HEK293 (cell line): ENCODE results near the gene DNM1L.

ENCODE experiments used
- CTCF ChIA-PET: fragments of 350-600 bp; formaldehyde crosslinking; extraction: SDS; loops from one replicate; lab custom pipeline; 2021; ENCODE audit warnings: antibody characterized with exemption; lab: Yijun Ruan, JAX
- POLR2A ChIA-PET: fragments of 300-600 bp; formaldehyde crosslinking; extraction: SDS; loops from one replicate; lab custom pipeline; 2020; ENCODE audit warnings: antibody characterized with exemption, inconsistent platforms; lab: Yijun Ruan, JAX
- H3K27ac ChIP-seq: fragments of 200-500 bp; sonication (Bioruptor generic); 2 replicates; pipeline ENCODE4 v1.5.1; 2014; ENCODE audit warnings: low read depth, low read length, control low read depth, inconsistent platforms; ENCODE audit errors: extremely low read depth
- H3K36me3 ChIP-seq, 2 experiments: fragments of 200-500 bp in 1 of 2; sonication (Bioruptor generic) in 1 of 2; 1 replicate in 1 of 2; 2 replicates in 1 of 2; pipeline ENCODE4 v1.5.1; 2014 to 2017; ENCODE audit warnings: inconsistent platforms in 2 of 2, low read length in 2 of 2; ENCODE audit not compliant: control insufficient read depth in 2 of 2, insufficient read depth in 1 of 2
- H3K4me1 ChIP-seq: fragments of 200-500 bp; sonication (Bioruptor generic); 2 replicates; pipeline ENCODE4 v1.5.1; 2014; ENCODE audit warnings: mild to moderate bottlenecking, low read length, inconsistent platforms; ENCODE audit not compliant: control insufficient read depth, insufficient read depth
- H3K4me3 ChIP-seq: 2 replicates; pipeline ENCODE4 v1.5.1; 2011; ENCODE audit warnings: low read depth, mild to moderate bottlenecking, control low read depth, low read length, moderate library complexity
- H3K9me3 ChIP-seq: fragments of 200-500 bp; sonication (Bioruptor generic); 2 replicates; pipeline ENCODE4 v1.5.1; 2014; ENCODE audit warnings: low read depth, low read length, inconsistent platforms; ENCODE audit not compliant: control insufficient read depth, insufficient read depth
- GFI1B ChIP-seq: fragments of 450-650 bp; formaldehyde crosslinking; IDR thresholded peaks from 2 replicates; pipeline ENCODE4 v1.5.1; 2016; ENCODE audit warnings: missing biosample characterization, missing genetic modification characterization
- GLI2 ChIP-seq: fragments of 450-650 bp; formaldehyde crosslinking; IDR thresholded peaks from 2 replicates; pipeline ENCODE4; 2017; ENCODE audit warnings: missing biosample characterization, missing genetic modification characterization, low read depth, borderline replicate concordance
- GLIS1 ChIP-seq: fragments of 450-650 bp; formaldehyde crosslinking; IDR thresholded peaks from 2 replicates; pipeline ENCODE4 v1.5.1; 2016; ENCODE audit warnings: missing biosample characterization, missing genetic modification characterization
- KLF16 ChIP-seq: fragments of 450-650 bp; formaldehyde crosslinking; IDR thresholded peaks from 2 replicates; pipeline ENCODE4 v1.5.1; 2017; ENCODE audit warnings: missing biosample characterization, missing genetic modification characterization
- ZFP41 ChIP-seq: fragments of 450-650 bp; formaldehyde crosslinking; IDR thresholded peaks from 2 replicates; pipeline ENCODE4 v1.5.1; 2016; ENCODE audit warnings: missing biosample characterization, missing genetic modification characterization, borderline replicate concordance
- ZNF174 ChIP-seq: fragments of 450-650 bp; formaldehyde crosslinking; IDR thresholded peaks from 2 replicates; pipeline ENCODE4 v1.5.0; 2017; ENCODE audit warnings: missing biosample characterization, mild to moderate bottlenecking, missing genetic modification characterization
- ZNF18 ChIP-seq: fragments of 450-650 bp; formaldehyde crosslinking; IDR thresholded peaks from 2 replicates; pipeline ENCODE4 v1.5.1; 2016; ENCODE audit warnings: missing biosample characterization, missing genetic modification characterization
- ZNF223 ChIP-seq: fragments of 450-650 bp; formaldehyde crosslinking; IDR thresholded peaks from 2 replicates; pipeline ENCODE4 v1.5.1; 2016; ENCODE audit warnings: missing biosample characterization, missing genetic modification characterization
- ZNF274 ChIP-seq, 2 experiments: fragments of 200-500 bp in 1 of 2; fragments of 450-650 bp in 1 of 2; sonication (Bioruptor generic) in 1 of 2; formaldehyde crosslinking in 1 of 2; IDR thresholded peaks; 2 replicates each; pipeline versions ENCODE4 v1.5.1 to v1.6.1; 2014 to 2016; ENCODE audit warnings: borderline replicate concordance in 1 of 2, inconsistent platforms in 1 of 2, low read length in 1 of 2, missing biosample characterization in 1 of 2, missing genetic modification characterization in 1 of 2
- ZNF302 ChIP-seq: fragments of 450-650 bp; formaldehyde crosslinking; IDR thresholded peaks from 2 replicates; pipeline ENCODE4 v1.5.1; 2016; ENCODE audit warnings: missing biosample characterization, missing genetic modification characterization, low read depth
- ZNF391 ChIP-seq: fragments of 450-650 bp; formaldehyde crosslinking; IDR thresholded peaks from 2 replicates; pipeline ENCODE4 v1.5.1; 2016; ENCODE audit warnings: low read depth, missing biosample characterization, missing genetic modification characterization, borderline replicate concordance
- ZNF404 ChIP-seq: fragments of 450-650 bp; formaldehyde crosslinking; IDR thresholded peaks from 2 replicates; pipeline ENCODE4 v1.5.1; 2017; ENCODE audit warnings: missing biosample characterization, missing genetic modification characterization
- ZNF48 ChIP-seq: fragments of 450-650 bp; formaldehyde crosslinking; IDR thresholded peaks from 2 replicates; pipeline ENCODE4 v1.5.1; 2016; ENCODE audit warnings: missing biosample characterization, missing genetic modification characterization
- ZNF530 ChIP-seq: fragments of 450-650 bp; formaldehyde crosslinking; IDR thresholded peaks from 2 replicates; pipeline ENCODE4 v1.5.1; 2016; ENCODE audit warnings: low read depth, missing biosample characterization, missing genetic modification characterization
- ZNF558 ChIP-seq: fragments of 450-650 bp; formaldehyde crosslinking; IDR thresholded peaks from 2 replicates; pipeline ENCODE4 v1.5.1; 2016; ENCODE audit warnings: missing biosample characterization, missing genetic modification characterization
- ZNF585B ChIP-seq: fragments of 450-650 bp; formaldehyde crosslinking; IDR thresholded peaks from 2 replicates; pipeline ENCODE4 v1.5.1; 2016; ENCODE audit warnings: missing biosample characterization, missing genetic modification characterization
- ZNF621 ChIP-seq: fragments of 450-650 bp; formaldehyde crosslinking; IDR thresholded peaks from 2 replicates; pipeline ENCODE4 v1.5.1; 2017; ENCODE audit warnings: missing biosample characterization, missing genetic modification characterization
- ZNF664 ChIP-seq: fragments of 450-650 bp; formaldehyde crosslinking; IDR thresholded peaks from 2 replicates; pipeline ENCODE4 v1.5.1; 2016; ENCODE audit warnings: missing biosample characterization, missing genetic modification characterization
- ZNF670 ChIP-seq: fragments of 450-650 bp; formaldehyde crosslinking; IDR thresholded peaks from 2 replicates; pipeline ENCODE4 v1.5.1; 2016; ENCODE audit warnings: missing biosample characterization, missing genetic modification characterization, low read depth
- ZNF701 ChIP-seq: fragments of 450-650 bp; formaldehyde crosslinking; IDR thresholded peaks from 2 replicates; pipeline ENCODE4 v1.5.1; 2016; ENCODE audit warnings: missing biosample characterization, missing genetic modification characterization
- ZXDB ChIP-seq: fragments of 450-650 bp; formaldehyde crosslinking; IDR thresholded peaks from 2 replicates; pipeline ENCODE4 v1.5.1; 2016; ENCODE audit warnings: missing biosample characterization, missing genetic modification characterization
- TF ChIP-seq, protein P1 (sequence below): fragments of 450-650 bp; formaldehyde crosslinking; IDR thresholded peaks from 2 replicates; pipeline ENCODE4 v1.5.1; 2016; ENCODE audit warnings: missing biosample characterization, missing genetic modification characterization
- TF ChIP-seq, protein P2 (sequence below): fragments of 450-650 bp; formaldehyde crosslinking; IDR thresholded peaks from 2 replicates; pipeline ENCODE4 v1.5.1; 2016; ENCODE audit warnings: missing biosample characterization, missing genetic modification characterization, borderline replicate concordance
- TF ChIP-seq, protein P3 (sequence below): IDR thresholded peaks from 2 replicates; pipeline ENCODE4 v1.6.1; 2011; ENCODE audit warnings: mild to moderate bottlenecking, low read depth, low read length, borderline replicate concordance
- TF ChIP-seq, protein P4 (sequence below): fragments of 450-650 bp; formaldehyde crosslinking; IDR thresholded peaks from 2 replicates; pipeline ENCODE4 v1.5.1; 2017; ENCODE audit warnings: missing biosample characterization, mild to moderate bottlenecking, missing genetic modification characterization, moderate library complexity

Gene DNM1L

GRCh38 chr12:32705783-32706182 is 26.7 kb downstream of the DNM1L start (continued):
- TF ChIP-seq, protein P1, sequence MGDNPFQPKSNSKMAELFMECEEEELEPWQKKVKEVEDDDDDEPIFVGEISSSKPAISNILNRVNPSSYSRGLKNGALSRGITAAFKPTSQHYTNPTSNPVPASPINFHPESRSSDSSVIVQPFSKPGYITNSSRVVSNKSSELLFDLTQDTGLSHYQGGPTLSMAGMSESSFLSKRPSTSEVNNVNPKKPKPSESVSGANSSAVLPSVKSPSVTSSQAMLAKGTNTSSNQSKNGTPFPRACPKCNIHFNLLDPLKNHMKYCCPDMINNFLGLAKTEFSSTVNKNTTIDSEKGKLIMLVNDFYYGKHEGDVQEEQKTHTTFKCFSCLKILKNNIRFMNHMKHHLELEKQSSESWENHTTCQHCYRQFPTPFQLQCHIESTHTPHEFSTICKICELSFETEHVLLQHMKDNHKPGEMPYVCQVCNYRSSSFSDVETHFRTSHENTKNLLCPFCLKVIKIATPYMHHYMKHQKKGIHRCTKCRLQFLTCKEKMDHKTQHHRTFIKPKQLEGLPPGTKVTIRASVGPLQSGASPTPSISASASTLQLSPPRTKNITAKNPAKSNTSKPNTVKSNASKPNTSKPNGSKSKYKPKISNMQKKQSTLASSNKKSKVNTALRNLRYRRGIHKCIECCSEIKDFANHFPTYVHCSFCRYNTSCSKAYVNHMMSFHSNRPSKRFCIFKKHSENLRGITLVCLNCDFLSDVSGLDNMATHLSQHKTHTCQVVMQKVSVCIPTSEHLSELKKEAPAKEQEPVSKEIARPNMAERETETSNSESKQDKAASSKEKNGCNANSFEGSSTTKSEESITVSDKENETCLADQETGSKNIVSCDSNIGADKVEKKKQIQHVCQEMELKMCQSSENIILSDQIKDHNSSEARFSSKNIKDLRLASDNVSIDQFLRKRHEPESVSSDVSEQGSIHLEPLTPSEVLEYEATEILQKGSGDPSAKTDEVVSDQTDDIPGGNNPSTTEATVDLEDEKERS (tag by site-specific recombination): no peak
- TF ChIP-seq ZNF670 (tag by site-specific recombination) (no peak), ZNF174 (tag by site-specific recombination) (no peak), ZNF621 (tag by site-specific recombination) (no peak), GFI1B (tag by site-specific recombination) (0 out of 2 replicates have a peak, but pooled peaks have one; percentile 11), ZNF530 (no peak)

DNA sequence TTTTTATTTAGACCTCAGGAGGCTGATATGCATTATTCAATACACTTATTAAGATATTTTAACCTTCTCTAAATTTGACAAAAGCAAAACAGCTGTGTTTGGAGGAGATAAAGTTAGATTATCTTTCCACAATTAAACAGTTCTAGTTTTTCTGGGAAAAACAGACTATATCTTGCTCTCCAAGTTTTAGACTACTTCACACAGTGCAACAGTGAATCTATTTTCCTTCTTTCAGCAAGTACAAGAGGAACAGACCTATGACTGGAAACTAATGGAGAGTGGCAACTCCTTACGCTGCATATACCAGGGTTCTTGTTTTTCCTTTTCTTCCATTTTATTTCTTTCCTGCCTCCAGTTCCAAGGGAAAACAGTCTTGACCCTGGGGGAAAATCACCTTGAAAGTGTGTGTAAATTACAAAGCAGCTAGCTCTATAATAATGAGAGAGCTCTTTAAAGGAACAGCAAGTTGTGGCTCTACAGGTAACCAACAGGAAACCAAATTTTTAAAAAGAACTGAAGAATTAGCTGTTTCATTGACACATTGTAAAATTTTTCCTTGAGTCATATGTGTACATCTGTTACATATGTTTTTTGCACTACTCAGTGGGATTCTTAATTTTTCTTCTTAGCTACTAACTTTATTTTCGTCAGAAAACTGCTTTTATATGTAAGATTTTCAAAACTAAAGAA is 27.4 kb downstream of the DNM1L start:
- no peak overlapping the region for H3K4me3 ChIP-seq
- H3K27ac ChIP-seq: no peak overlapping the region
- peaks cover 24% of the 10 kb centered on the region for H3K4me1 ChIP-seq
- ChIA-PET CTCF (interaction anchor here (0.7 kb wide), 1 partner anchor 30 kb away, joined by 4 read pairs; no protein-coding TSS in a partner anchor), POLR2A (no interaction called here)
- peaks cover 14 to 33% of the 10 kb centered on the region in 2 experiments for H3K36me3 ChIP-seq
- TF ChIP-seq GLI2 (tag by site-specific recombination) (no peak), ZNF302 (tag by site-specific recombination) (no peak), ZNF274 (IDR thresholded peaks at IDR 0.05; ENCODE audit: low read length) (no peak), ZNF274 (tag by site-specific recombination; IDR thresholded peaks at IDR 0.05; ENCODE audit: borderline replicate concordance) (no peak), GLIS1 (tag by site-specific recombination) (no peak), ZNF664 (tag by site-specific recombination) (no peak), ZNF223 (no peak), KLF16 (tag by site-specific recombination) (no peak), ZFP41 (tag by site-specific recombination) (no peak), ZNF585B (tag by site-specific recombination) (no peak)
- TF ChIP-seq, protein P2, sequence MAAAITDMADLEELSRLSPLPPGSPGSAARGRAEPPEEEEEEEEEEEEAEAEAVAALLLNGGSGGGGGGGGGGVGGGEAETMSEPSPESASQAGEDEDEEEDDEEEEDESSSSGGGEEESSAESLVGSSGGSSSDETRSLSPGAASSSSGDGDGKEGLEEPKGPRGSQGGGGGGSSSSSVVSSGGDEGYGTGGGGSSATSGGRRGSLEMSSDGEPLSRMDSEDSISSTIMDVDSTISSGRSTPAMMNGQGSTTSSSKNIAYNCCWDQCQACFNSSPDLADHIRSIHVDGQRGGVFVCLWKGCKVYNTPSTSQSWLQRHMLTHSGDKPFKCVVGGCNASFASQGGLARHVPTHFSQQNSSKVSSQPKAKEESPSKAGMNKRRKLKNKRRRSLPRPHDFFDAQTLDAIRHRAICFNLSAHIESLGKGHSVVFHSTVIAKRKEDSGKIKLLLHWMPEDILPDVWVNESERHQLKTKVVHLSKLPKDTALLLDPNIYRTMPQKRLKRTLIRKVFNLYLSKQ (tag by site-specific recombination): no peak
- H3K9me3 ChIP-seq: no peaks in the 10 kb centered on the region

DNA sequence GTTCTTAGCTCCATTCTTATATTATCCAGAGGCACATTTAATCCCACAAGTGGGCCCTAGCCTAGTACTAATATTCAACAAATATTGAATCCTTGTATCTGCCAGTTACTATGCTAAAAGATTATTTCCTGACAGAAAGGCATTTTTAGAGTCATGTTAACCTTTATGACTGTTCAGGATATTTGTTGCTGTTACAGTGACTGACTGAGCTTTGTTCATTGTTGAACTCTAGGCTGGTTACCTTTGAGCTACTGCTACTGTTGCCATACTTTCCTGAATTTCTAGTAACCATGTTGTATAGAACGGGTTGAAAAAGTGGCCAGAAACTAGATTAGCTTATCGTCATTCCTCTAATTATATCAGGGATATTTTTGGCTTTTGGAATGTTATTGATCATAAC is 29.8 kb downstream of the DNM1L start:
- CTCF ChIA-PET: interaction anchor here (0.8 kb wide), 1 partner anchor 51 kb away, joined by 4 read pairs; no protein-coding TSS in a partner anchor
- H3K4me3 ChIP-seq: no peak overlapping the region
- POLR2A ChIA-PET: no interaction called here
- H3K9me3 ChIP-seq: no peaks in the 10 kb centered on the region
- peaks cover 24 to 54% of the 10 kb centered on the region in 2 experiments for H3K36me3 ChIP-seq
- peaks cover 13% of the 10 kb centered on the region; the same call in 1 of the 2 replicates for H3K4me1 ChIP-seq
- H3K27ac ChIP-seq: no peak overlapping the region
- TF ChIP-seq ZXDB (no peak), ZNF558 (tag by site-specific recombination) (no peak), ZNF18 (tag by site-specific recombination) (no peak), ZNF48 (tag by site-specific recombination) (no peak), ZNF404 (tag by site-specific recombination) (no peak), ZNF701 (tag by site-specific recombination) (no peak), ZNF391 (tag by site-specific recombination) (no peak)
- TF ChIP-seq, protein P3, sequence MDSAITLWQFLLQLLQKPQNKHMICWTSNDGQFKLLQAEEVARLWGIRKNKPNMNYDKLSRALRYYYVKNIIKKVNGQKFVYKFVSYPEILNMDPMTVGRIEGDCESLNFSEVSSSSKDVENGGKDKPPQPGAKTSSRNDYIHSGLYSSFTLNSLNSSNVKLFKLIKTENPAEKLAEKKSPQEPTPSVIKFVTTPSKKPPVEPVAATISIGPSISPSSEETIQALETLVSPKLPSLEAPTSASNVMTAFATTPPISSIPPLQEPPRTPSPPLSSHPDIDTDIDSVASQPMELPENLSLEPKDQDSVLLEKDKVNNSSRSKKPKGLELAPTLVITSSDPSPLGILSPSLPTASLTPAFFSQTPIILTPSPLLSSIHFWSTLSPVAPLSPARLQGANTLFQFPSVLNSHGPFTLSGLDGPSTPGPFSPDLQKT: no peak
- TF ChIP-seq, protein P4, sequence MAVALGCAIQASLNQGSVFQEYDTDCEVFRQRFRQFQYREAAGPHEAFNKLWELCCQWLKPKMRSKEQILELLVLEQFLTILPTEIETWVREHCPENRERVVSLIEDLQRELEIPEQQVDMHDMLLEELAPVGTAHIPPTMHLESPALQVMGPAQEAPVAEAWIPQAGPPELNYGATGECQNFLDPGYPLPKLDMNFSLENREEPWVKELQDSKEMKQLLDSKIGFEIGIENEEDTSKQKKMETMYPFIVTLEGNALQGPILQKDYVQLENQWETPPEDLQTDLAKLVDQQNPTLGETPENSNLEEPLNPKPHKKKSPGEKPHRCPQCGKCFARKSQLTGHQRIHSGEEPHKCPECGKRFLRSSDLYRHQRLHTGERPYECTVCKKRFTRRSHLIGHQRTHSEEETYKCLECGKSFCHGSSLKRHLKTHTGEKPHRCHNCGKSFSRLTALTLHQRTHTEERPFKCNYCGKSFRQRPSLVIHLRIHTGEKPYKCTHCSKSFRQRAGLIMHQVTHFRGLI (tag by site-specific recombination): no peak
